Measurements from ENCODE around the gene STAB2. TPM values are rescaled to one million over a fixed set of nuclear protein-coding genes. Genes with fewer than 3 reads are reported as not detected.

STAB2 gene
- total RNA-seq, 1 donor from 2014 or later, result not detected

DNA sequence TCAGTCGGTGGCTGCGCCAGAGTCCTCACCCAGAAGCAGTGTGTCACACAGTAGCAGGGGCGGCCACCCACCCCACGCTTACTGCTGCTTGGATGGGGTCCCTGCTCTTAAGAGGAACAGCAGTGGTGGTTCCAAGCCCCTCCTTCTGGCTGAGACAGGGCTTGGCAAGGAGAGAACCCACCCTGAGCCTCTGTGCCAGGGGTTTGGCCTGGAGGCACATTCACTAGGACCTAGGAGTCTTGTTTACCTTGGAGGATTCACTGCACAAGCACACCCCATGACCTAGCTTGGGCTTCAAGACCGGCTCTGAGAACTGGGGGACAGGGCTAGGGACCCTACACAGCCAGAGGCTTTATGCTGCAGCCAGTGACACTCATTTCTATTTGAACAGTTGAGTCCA lies 175.4 kb downstream of the STAB2 start:
- Histone ChIP-seq H3K4me3 (no peak overlapping the region), H3K79me2 (ENCODE audit: low read depth) (no peaks in the 10 kb centered on the region), H3K36me3 (no peaks in the 10 kb centered on the region), H4K20me1 (ENCODE audit: low read depth) (no peaks in the 10 kb centered on the region), H3K9me3 (ENCODE audit: low read depth) (no peaks in the 10 kb centered on the region), H3K27me3 (no peaks in the 10 kb centered on the region), H3K4me2 (no peak overlapping the region), H3K9ac (no peak overlapping the region), H3K27ac (no peak overlapping the region), H3F3A (ENCODE audit: low read depth) (no peaks in the 10 kb centered on the region), H3K4me1 (no peaks in the 10 kb centered on the region), H2AFZ (replicated peaks) (no peak overlapping the region)
- H3K27me3 Mint-ChIP-seq (ENCODE audit: insufficient read depth, low read depth), result no peaks in the 10 kb centered on the region
- H3K27ac Mint-ChIP-seq, result no peak overlapping the region
- H3K4me1 Mint-ChIP-seq, result no peaks in the 10 kb centered on the region
- no peak for DNase-seq (ENCODE audit: low spot score)
- TF ChIP-seq, protein P1, sequence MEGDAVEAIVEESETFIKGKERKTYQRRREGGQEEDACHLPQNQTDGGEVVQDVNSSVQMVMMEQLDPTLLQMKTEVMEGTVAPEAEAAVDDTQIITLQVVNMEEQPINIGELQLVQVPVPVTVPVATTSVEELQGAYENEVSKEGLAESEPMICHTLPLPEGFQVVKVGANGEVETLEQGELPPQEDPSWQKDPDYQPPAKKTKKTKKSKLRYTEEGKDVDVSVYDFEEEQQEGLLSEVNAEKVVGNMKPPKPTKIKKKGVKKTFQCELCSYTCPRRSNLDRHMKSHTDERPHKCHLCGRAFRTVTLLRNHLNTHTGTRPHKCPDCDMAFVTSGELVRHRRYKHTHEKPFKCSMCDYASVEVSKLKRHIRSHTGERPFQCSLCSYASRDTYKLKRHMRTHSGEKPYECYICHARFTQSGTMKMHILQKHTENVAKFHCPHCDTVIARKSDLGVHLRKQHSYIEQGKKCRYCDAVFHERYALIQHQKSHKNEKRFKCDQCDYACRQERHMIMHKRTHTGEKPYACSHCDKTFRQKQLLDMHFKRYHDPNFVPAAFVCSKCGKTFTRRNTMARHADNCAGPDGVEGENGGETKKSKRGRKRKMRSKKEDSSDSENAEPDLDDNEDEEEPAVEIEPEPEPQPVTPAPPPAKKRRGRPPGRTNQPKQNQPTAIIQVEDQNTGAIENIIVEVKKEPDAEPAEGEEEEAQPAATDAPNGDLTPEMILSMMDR (IDR thresholded peaks at IDR 0.05), result no peak
- no peak for TF ChIP-seq EZH2phosphoT487 (IDR thresholded peaks at IDR 0.05)
- no peak for TF ChIP-seq EZH2 (IDR thresholded peaks at IDR 0.05)
- no peaks in the 10 kb centered on the region for H3K9me3 Mint-ChIP-seq
- no peak overlapping the region for H3K4me3 Mint-ChIP-seq
- H3K36me3 Mint-ChIP-seq, result no peaks in the 10 kb centered on the region

DNA sequence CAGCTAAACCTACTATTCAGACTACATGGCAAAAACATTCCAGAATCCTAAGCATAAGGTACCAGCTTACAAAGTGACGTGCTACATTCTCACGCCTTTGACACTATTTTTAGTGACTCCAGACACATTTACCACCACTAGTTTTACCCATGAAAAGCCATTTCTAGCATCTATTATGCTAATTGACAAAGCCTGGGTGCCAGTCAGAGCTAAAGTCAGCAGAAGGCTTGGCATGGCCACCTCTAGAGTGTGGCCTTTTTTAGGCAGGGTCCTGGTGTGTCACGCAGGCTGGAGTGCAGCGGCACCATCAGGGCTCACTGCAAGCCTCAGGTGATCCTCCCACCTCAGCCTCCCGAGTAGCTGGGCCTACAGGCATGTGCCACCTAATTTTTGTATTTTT lies 178.2 kb downstream of the STAB2 start:
- H3K4me3 Mint-ChIP-seq, result no peak overlapping the region
- no peak for TF ChIP-seq EZH2phosphoT487 (IDR thresholded peaks at IDR 0.05)
- TF ChIP-seq EZH2 (IDR thresholded peaks at IDR 0.05), result no peak
- TF ChIP-seq, protein P1 (IDR thresholded peaks at IDR 0.05), result no peak
- H3K79me2 ChIP-seq (ENCODE audit: low read depth), result no peaks in the 10 kb centered on the region
- no peak overlapping the region for H3K27ac Mint-ChIP-seq
- no peaks in the 10 kb centered on the region for H3K27me3 Mint-ChIP-seq (ENCODE audit: insufficient read depth, low read depth)
- H3K36me3 ChIP-seq, result no peaks in the 10 kb centered on the region
- H3K4me1 ChIP-seq, result peaks cover 11% of the 10 kb centered on the region
- H4K20me1 ChIP-seq (ENCODE audit: low read depth), result no peaks in the 10 kb centered on the region
- no peak overlapping the region for H3K27ac ChIP-seq
- peaks cover 12% of the 10 kb centered on the region for H3K4me1 Mint-ChIP-seq
- no peaks in the 10 kb centered on the region for H3K36me3 Mint-ChIP-seq
- no peaks in the 10 kb centered on the region for H3K27me3 ChIP-seq
- H3K9ac ChIP-seq, result no peak overlapping the region
- H3K9me3 Mint-ChIP-seq, result no peaks in the 10 kb centered on the region
- no peak overlapping the region for H3K4me2 ChIP-seq
- no peak overlapping the region for H3K4me3 ChIP-seq
- no peak overlapping the region for H2AFZ ChIP-seq (replicated peaks)
- no peaks in the 10 kb centered on the region for H3F3A ChIP-seq (ENCODE audit: low read depth)
- DNase-seq (ENCODE audit: low spot score), result no peak
- H3K9me3 ChIP-seq (ENCODE audit: low read depth), result no peaks in the 10 kb centered on the region

DNA sequence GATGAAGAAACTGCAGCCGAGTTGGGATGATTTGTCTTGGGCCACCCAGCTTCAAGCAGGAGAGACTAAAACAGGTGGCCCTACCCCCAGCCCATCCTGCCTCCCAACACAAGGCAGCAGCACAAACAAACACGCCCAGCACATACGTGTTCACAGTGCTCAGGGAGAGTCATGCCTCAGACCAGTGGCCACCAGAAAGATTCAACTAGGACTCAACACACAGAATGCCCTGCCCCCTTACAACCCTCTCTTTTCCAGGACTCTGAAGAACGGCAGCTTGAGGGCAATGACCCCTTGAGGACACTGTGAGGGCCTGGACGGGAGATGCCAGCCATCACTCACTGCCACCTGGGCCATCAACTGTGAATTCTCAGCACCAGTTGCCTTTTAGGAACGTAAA lies 179.0 kb downstream of the STAB2 start:
- Mint-ChIP-seq H3K27me3 (ENCODE audit: insufficient read depth, low read depth) (no peaks in the 10 kb centered on the region), H3K9me3 (no peaks in the 10 kb centered on the region), H3K27ac (peak overlapping the region; percentile 54), H3K36me3 (no peaks in the 10 kb centered on the region), H3K4me3 (no peak overlapping the region), H3K4me1 (peaks cover 12% of the 10 kb centered on the region)
- Histone ChIP-seq H3K27me3 (no peaks in the 10 kb centered on the region), H4K20me1 (ENCODE audit: low read depth) (no peaks in the 10 kb centered on the region), H3K9me3 (ENCODE audit: low read depth) (no peaks in the 10 kb centered on the region), H3K4me1 (peaks cover 11% of the 10 kb centered on the region), H3K36me3 (no peaks in the 10 kb centered on the region), H3K79me2 (ENCODE audit: low read depth) (no peaks in the 10 kb centered on the region), H3K4me3 (no peak overlapping the region), H3F3A (ENCODE audit: low read depth) (no peaks in the 10 kb centered on the region), H3K4me2 (no peak overlapping the region), H3K27ac (no peak overlapping the region), H2AFZ (replicated peaks) (no peak overlapping the region), H3K9ac (no peak overlapping the region)
- TF ChIP-seq EZH2phosphoT487 (IDR thresholded peaks at IDR 0.05), result no peak
- no peak for TF ChIP-seq EZH2 (IDR thresholded peaks at IDR 0.05)
- TF ChIP-seq, protein P1 (IDR thresholded peaks at IDR 0.05), result no peak
- no peak for DNase-seq (ENCODE audit: low spot score)

Data from neural progenitor cell (in vitro differentiated cells).